ENCODE results near the gene DDX3X. TPM values are rescaled to one million over a fixed set of nuclear protein-coding genes. Genes with fewer than 3 reads are reported as not detected.

The DDX3X gene
- total and polyA plus RNA-seq, 2 experiments from 2014 or later: 124 to 202 TPM

DNA sequence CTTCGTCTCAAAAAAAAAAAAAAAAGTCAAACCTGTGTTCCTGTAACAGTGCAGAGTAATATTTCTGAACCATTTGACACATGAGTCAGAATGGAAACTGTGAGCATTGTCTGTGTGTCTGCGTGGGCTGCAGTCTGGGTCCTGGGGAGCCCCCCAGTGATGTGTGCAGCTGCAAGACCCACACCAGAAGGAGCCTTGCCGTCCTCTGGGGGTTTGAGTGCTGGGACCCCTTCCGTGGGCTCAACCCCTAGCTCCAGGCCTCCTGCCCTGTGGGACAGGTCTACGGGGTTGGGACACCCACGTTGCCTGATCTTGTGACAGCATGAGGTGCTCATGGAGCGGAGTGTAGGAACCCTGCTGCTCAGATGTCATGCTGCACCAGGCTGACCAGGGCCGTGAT lies 43.7 kb downstream of the DDX3X start:
- no peak for TF ChIP-seq EZH2 (IDR thresholded peaks at IDR 0.05; ENCODE audit: borderline replicate concordance)
- TF ChIP-seq EZH2phosphoT487 (IDR thresholded peaks at IDR 0.05; ENCODE audit: low read depth, severe bottlenecking, unreplicated experiment): no peak
- no peak for TF ChIP-seq CTCF (IDR thresholded peaks at IDR 0.05; ENCODE audit: poor library complexity)
- 75% methylated on average over 8 of the region's 8 CpGs for WGBS (ENCODE audit: low lambda C conversion rate, missing lambda C conversion rate)
- H3K27ac ChIP-seq: no peak overlapping the region
- H4K20me1 ChIP-seq (ENCODE audit: insufficient read depth, poor library complexity, severe bottlenecking): no peaks in the 10 kb centered on the region
- no peaks in the 10 kb centered on the region for H3K27me3 ChIP-seq
- no peaks in the 10 kb centered on the region for H3K9me2 ChIP-seq (replicated peaks; ENCODE audit: insufficient read depth)
- H3K4me2 ChIP-seq: no peak overlapping the region
- H3K9me3 ChIP-seq (ENCODE audit: low read depth): no peaks in the 10 kb centered on the region
- no peak overlapping the region for H2AFZ ChIP-seq
- DNase-seq (ENCODE audit: low spot score): no peak
- no peak overlapping the region for H3K4me3 ChIP-seq
- H3K79me2 ChIP-seq: no peaks in the 10 kb centered on the region
- H3K4me1 ChIP-seq (ENCODE audit: insufficient read depth): no peaks in the 10 kb centered on the region
- H3K36me3 ChIP-seq (replicated peaks; ENCODE audit: insufficient read depth, low read depth): no peaks in the 10 kb centered on the region

DNA sequence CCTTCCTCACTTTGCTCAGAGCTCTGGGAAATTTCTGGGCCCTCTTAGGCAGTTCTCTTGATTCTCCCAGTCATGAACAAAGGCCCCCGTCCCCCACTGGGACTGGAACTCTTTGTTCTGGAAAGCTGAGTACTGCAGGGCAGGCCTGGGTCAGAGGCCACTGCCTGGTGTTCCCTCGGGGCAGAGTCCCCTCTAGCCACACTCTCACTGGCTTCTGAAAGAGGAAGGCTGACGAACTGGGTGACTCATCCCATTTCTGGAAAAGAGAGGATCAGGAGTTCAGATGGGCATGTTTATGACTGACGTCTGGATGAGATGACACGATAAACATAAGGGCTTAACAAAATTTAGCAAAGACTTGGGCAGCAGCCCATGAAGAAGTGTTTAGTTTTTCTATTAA lies 47.7 kb downstream of the DDX3X start:
- WGBS (ENCODE audit: low lambda C conversion rate, missing lambda C conversion rate): 39% methylated on average over 5 of the region's 5 CpGs
- no peaks in the 10 kb centered on the region for H3K79me2 ChIP-seq
- H3K9me2 ChIP-seq (replicated peaks; ENCODE audit: insufficient read depth): no peaks in the 10 kb centered on the region
- H3K9me3 ChIP-seq (ENCODE audit: low read depth): no peaks in the 10 kb centered on the region
- no peak overlapping the region for H2AFZ ChIP-seq
- TF ChIP-seq EZH2phosphoT487 (IDR thresholded peaks at IDR 0.05; ENCODE audit: low read depth, severe bottlenecking, unreplicated experiment) (no peak), EZH2 (IDR thresholded peaks at IDR 0.05; ENCODE audit: borderline replicate concordance) (no peak), CTCF (IDR thresholded peaks at IDR 0.05; ENCODE audit: poor library complexity) (no peak)
- no peak overlapping the region for H3K4me3 ChIP-seq
- peak; percentile 67 for DNase-seq (ENCODE audit: low spot score)
- H3K4me1 ChIP-seq (ENCODE audit: insufficient read depth): peaks cover 3% of the 10 kb centered on the region
- peak overlapping the region; percentile 89 for H3K27ac ChIP-seq
- no peaks in the 10 kb centered on the region for H4K20me1 ChIP-seq (ENCODE audit: insufficient read depth, poor library complexity, severe bottlenecking)
- H3K27me3 ChIP-seq: no peaks in the 10 kb centered on the region
- H3K4me2 ChIP-seq: no peak overlapping the region
- no peaks in the 10 kb centered on the region for H3K36me3 ChIP-seq (replicated peaks; ENCODE audit: insufficient read depth, low read depth)

- Histone ChIP-seq H3K4me3 (no peak overlapping the region), H3K9me2 (replicated peaks; ENCODE audit: insufficient read depth) (no peaks in the 10 kb centered on the region), H2AFZ (no peak overlapping the region), H3K4me2 (peak overlapping the region; percentile 60), H3K27me3 (no peaks in the 10 kb centered on the region), H3K36me3 (replicated peaks; ENCODE audit: insufficient read depth, low read depth) (no peaks in the 10 kb centered on the region), H3K4me1 (ENCODE audit: insufficient read depth) (peaks cover 3% of the 10 kb centered on the region), H4K20me1 (ENCODE audit: insufficient read depth, poor library complexity, severe bottlenecking) (no peaks in the 10 kb centered on the region), H3K79me2 (no peaks in the 10 kb centered on the region), H3K27ac (peak overlapping the region; percentile 89), H3K9me3 (ENCODE audit: low read depth) (no peaks in the 10 kb centered on the region)
- peak; percentile 56 for DNase-seq (ENCODE audit: low spot score)
- TF ChIP-seq EZH2 (IDR thresholded peaks at IDR 0.05; ENCODE audit: borderline replicate concordance): no peak
- no peak for TF ChIP-seq CTCF (IDR thresholded peaks at IDR 0.05; ENCODE audit: poor library complexity)
- TF ChIP-seq EZH2phosphoT487 (IDR thresholded peaks at IDR 0.05; ENCODE audit: low read depth, severe bottlenecking, unreplicated experiment): no peak
- 69% methylated on average over 10 of the region's 10 CpGs for WGBS (ENCODE audit: low lambda C conversion rate, missing lambda C conversion rate)
Observed at GRCh38 chrX:41382714-41383645, 49.0 kb downstream of the DDX3X start.
